Thyroid gland (tissue), 4 donors: ENCODE results near the gene ABI3BP. TPM values are rescaled to one million over a fixed set of nuclear protein-coding genes. Genes with fewer than 3 reads are reported as not detected.

ENCODE experiments used
- DNase-seq, 2 donors: peaks; one replicate each; pipeline ENCODE4 v3.0.0-alpha.2; 2019
- H3K27ac ChIP-seq, 3 donors: fragments of 200-600 bp; sonication (generic); 1 replicate in 2 of 3; 2 replicates in 1 of 3; pipeline ENCODE4 v1.5.1; 2016 to 2019; ENCODE audit warnings: mild to moderate bottlenecking in 1 of 3, moderate library complexity in 1 of 3
- H3K27me3 ChIP-seq: fragments of 200-600 bp; sonication (generic); one replicate; pipeline ENCODE4 v1.5.1; 2019
- H3K36me3 ChIP-seq, 2 donors: fragments of 200-600 bp; sonication (generic); one replicate each; pipeline ENCODE4 v1.5.1; 2016 to 2019
- H3K4me1 ChIP-seq, 2 donors: fragments of 200-600 bp; sonication (generic); one replicate each; pipeline ENCODE4 v1.5.1; 2017 to 2019
- H3K4me3 ChIP-seq, 3 donors: fragments of 200-600 bp; sonication (generic); replicated peaks in 1 of 3; 1 replicate in 2 of 3; 2 replicates in 1 of 3; pipeline ENCODE4 v1.5.1; 2016; ENCODE audit warnings: mild to moderate bottlenecking in 1 of 3
- H3K9me3 ChIP-seq: fragments of 200-600 bp; sonication (generic); one replicate; pipeline ENCODE4 v1.5.1; 2017
- POLR2A ChIP-seq, 2 donors: fragments of 450-650 bp; IDR thresholded peaks; one replicate each; pipeline ENCODE4 v1.6.1; 2017; ENCODE audit warnings: antibody characterized with exemption in 2 of 2, mild to moderate bottlenecking in 2 of 2, moderate library complexity in 1 of 2
- WGBS, 2 donors: methylation state at CpG; one replicate each; pipeline ENCODE4 v1.1.5; 2017; 5-methylcytosine and 5-hydroxymethylcytosine counted together
- intact Hi-C: fragments of 100-400 bp; cut with DNase I; formaldehyde crosslinking; loops from one replicate; pipeline ENCODE4 v1.15.1; 2023
- total RNA-seq, 4 donors: library from RNA; depleted of rRNA; stranded (reverse); fragments of >200 nt; gene quantifications; one replicate each; pipeline ENCODE4 v1.2.3, GENCODE V29; 2016
- TF ChIP-seq, protein P1 (sequence below), 6 experiments: fragments of 200-600 bp in 3 of 6; fragments of 450-650 bp in 3 of 6; sonication (generic) in 3 of 6; IDR thresholded peaks; one replicate each; pipeline ENCODE4 v1.5.1; 2016 to 2019; ENCODE audit warnings: antibody characterized with exemption in 6 of 6, mild to moderate bottlenecking in 2 of 6, inconsistent platforms in 1 of 6, moderate library complexity in 1 of 6

ABI3BP gene
- total RNA-seq, 4 donors from 2014 or later = 68.7 to 133 (median 96.8) TPM

DNA sequence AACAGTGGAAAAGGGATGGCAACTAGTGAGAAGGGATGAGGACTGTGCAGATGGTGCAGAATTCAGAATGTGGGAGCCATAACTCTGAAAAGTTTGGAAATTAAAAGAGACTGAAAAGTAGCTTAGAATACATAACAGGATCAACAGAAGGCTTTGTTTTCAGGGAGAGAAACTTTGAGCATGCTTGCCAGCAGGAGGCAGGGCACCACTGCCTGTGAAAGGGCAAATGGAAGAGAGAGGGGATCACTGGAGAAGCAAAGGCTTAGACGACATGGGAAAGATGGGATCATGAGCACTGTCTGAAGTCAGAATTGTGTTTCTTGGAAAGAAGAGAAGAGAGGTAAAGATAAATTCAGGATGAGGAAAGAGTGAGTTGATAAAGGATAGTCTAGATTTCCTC, 99.6 kb downstream of the ABI3BP start:
- DNase-seq = peak; percentile 51 to 70
- H3K27ac ChIP-seq = no peak overlapping the region
- no peaks in the 10 kb centered on the region for H3K36me3 ChIP-seq
- peaks cover 8 to 9% of the 10 kb centered on the region in 2 donors for H3K4me1 ChIP-seq
- H3K4me3 ChIP-seq = no peak overlapping the region
- intact Hi-C loops = loop anchor here (5.0 kb wide), 1 partner anchor 304 kb away; no protein-coding TSS in a partner anchor
- TF ChIP-seq POLR2A (IDR thresholded peaks at IDR 0.05) = no peak
- TF ChIP-seq, protein P1, sequence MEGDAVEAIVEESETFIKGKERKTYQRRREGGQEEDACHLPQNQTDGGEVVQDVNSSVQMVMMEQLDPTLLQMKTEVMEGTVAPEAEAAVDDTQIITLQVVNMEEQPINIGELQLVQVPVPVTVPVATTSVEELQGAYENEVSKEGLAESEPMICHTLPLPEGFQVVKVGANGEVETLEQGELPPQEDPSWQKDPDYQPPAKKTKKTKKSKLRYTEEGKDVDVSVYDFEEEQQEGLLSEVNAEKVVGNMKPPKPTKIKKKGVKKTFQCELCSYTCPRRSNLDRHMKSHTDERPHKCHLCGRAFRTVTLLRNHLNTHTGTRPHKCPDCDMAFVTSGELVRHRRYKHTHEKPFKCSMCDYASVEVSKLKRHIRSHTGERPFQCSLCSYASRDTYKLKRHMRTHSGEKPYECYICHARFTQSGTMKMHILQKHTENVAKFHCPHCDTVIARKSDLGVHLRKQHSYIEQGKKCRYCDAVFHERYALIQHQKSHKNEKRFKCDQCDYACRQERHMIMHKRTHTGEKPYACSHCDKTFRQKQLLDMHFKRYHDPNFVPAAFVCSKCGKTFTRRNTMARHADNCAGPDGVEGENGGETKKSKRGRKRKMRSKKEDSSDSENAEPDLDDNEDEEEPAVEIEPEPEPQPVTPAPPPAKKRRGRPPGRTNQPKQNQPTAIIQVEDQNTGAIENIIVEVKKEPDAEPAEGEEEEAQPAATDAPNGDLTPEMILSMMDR (IDR thresholded peaks at IDR 0.05) = peak in 5 of 6 experiments; percentile 36 to 88 (median 66)
- H3K27me3 ChIP-seq = no peaks in the 10 kb centered on the region
- 28 to 29% methylated on average over 1 of the region's 1 CpG for WGBS, 2 donors
- H3K9me3 ChIP-seq = no peaks in the 10 kb centered on the region

GRCh38 chr3:100893108-100893507, 100.1 kb downstream of the ABI3BP start:
- no peaks in the 10 kb centered on the region for H3K9me3 ChIP-seq
- no peak for DNase-seq
- H3K27ac ChIP-seq = no peak overlapping the region
- intact Hi-C loops = loop anchor here (5.0 kb wide), 1 partner anchor 304 kb away; no protein-coding TSS in a partner anchor
- H3K27me3 ChIP-seq = no peaks in the 10 kb centered on the region
- no peak for TF ChIP-seq POLR2A (IDR thresholded peaks at IDR 0.05)
- TF ChIP-seq, protein P1 (IDR thresholded peaks at IDR 0.05) = no peak
- WGBS, 2 donors = 83 to 94% methylated on average over 3 of the region's 3 CpGs
- no peak overlapping the region for H3K4me3 ChIP-seq
- H3K4me1 ChIP-seq = peaks cover 3 to 5% of the 10 kb centered on the region in 2 donors
- no peaks in the 10 kb centered on the region for H3K36me3 ChIP-seq

DNA sequence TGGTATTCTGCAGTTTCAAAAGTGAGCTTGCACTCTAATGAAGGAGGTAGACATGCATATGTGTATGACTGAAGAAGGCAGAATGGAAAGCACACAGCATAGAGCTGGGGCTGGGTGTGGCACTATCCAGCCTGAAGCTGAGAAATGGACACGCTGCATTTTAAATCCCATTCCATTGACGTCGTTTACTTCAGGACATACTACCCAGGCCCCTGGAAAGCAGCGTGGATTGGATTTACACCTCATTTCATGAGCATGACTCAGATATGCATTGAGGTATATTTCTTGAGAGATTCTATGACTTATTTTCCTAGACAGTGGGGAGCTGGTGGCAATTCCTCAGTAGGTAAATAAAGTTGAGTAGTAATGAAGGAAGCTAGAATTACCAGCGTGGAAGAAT, 101.4 kb downstream of the ABI3BP start:
- H3K27me3 ChIP-seq = no peaks in the 10 kb centered on the region
- intact Hi-C loops = loop anchor here (5.0 kb wide), 1 partner anchor 305 kb away; no protein-coding TSS in a partner anchor

DNA sequence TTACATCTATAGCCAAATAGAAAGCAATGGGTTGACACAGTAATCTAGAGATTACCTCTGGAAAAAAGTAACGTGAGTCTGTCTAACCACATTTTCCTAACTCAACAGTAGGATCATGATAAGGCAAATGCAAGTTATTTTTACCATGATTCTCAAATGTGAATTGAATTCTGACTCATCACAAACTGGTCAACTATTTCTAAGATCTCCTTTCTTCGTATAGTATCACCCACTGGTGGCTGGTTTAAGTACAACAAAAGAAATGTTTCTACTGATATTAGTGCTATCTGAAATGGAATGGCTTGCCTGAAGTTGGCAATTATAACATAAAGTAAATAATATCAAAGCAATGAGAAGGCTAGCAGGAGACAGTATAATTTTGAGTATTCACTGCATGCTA, 102.2 kb downstream of the ABI3BP start:
- 75 to 83% methylated on average over 2 of the region's 2 CpGs for WGBS, 2 donors
- TF ChIP-seq, protein P1 (IDR thresholded peaks at IDR 0.05) = peak in 5 of 6 experiments; percentile 14 to 76 (median 39)
- TF ChIP-seq POLR2A (IDR thresholded peaks at IDR 0.05) = no peak
- H3K4me1 ChIP-seq = no peaks in the 10 kb centered on the region
- H3K27me3 ChIP-seq = no peaks in the 10 kb centered on the region
- no peak overlapping the region for H3K27ac ChIP-seq
- no peak overlapping the region for H3K4me3 ChIP-seq
- no peaks in the 10 kb centered on the region for H3K9me3 ChIP-seq
- no peaks in the 10 kb centered on the region for H3K36me3 ChIP-seq
- intact Hi-C loops = loop anchor here (5.0 kb wide), 1 partner anchor 306 kb away; no protein-coding TSS in a partner anchor
- no peak for DNase-seq

More for the DNA sequence above, 101.4 kb downstream of the ABI3BP start:
- Histone ChIP-seq H3K27ac (no peak overlapping the region), H3K4me1 (no peaks in the 10 kb centered on the region), H3K9me3 (no peaks in the 10 kb centered on the region), H3K4me3 (no peak overlapping the region), H3K36me3 (no peaks in the 10 kb centered on the region)
- 78 to 85% methylated on average over 5 of the region's 5 CpGs for WGBS, 2 donors
- TF ChIP-seq, protein P1 (IDR thresholded peaks at IDR 0.05) = no peak
- TF ChIP-seq POLR2A (IDR thresholded peaks at IDR 0.05) = no peak
- no peak for DNase-seq

DNA sequence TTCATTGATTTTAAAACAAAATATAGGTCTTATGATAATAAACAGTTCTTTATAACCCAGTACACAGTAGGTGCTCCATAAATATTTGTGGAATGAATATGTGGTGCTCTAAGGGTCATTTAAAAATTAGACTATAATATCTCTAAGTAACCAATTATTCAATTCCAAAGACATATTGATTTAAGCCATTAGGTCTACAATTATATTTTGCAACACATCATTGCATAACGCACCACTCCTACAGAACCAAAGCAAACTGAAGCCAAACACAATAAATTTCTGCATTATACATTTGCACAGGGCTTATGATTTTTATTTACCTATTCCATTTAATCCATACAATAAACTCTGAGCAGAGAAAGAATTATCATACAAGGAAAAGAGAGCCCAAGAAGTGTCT, 104.3 kb downstream of the ABI3BP start:
- Histone ChIP-seq H3K9me3 (no peaks in the 10 kb centered on the region), H3K4me1 (no peaks in the 10 kb centered on the region), H3K27me3 (no peaks in the 10 kb centered on the region), H3K4me3 (no peak overlapping the region), H3K27ac (no peak overlapping the region), H3K36me3 (no peaks in the 10 kb centered on the region)
- no peak for DNase-seq
- WGBS, 2 donors = 95 to 97% methylated on average over 1 of the region's 1 CpG
- intact Hi-C loops = no loop called here
- TF ChIP-seq POLR2A (IDR thresholded peaks at IDR 0.05) = no peak
- TF ChIP-seq, protein P1 (IDR thresholded peaks at IDR 0.05) = no peak
